Measurements from ENCODE around the gene PLEKHA4.
A peak's percentile ranks its signal among the peaks of the same experiment; 100 is the strongest.
"Not testable (repeated sequence)": the region's sequence is repeated elsewhere in the genome, so short reads cannot be mapped to it uniquely, and the experiment has no call there.

PLEKHA4 gene

GRCh38 chr19:48866692-48867091 lies 1.7 kb downstream of the PLEKHA4 start:
- no peak for DNase-seq (ENCODE audit: low spot score)

- DNase-seq (ENCODE audit: low spot score) = no peak
Measured at GRCh38 chr19:48862827-48863226, 5.6 kb downstream of the PLEKHA4 start.

- no peak for DNase-seq (ENCODE audit: low spot score)
Measured at GRCh38 chr19:48861313-48861712, 7.1 kb downstream of the PLEKHA4 start.

GRCh38 chr19:48859711-48860572 lies 8.5 kb downstream of the PLEKHA4 start:
- DNase-seq (ENCODE audit: low spot score) = no peak

- no peak for DNase-seq (ENCODE audit: low spot score)
Measured at GRCh38 chr19:48858984-48859710, 9.3 kb downstream of the PLEKHA4 start.

GRCh38 chr19:48856921-48857320 lies 11.5 kb downstream of the PLEKHA4 start:
- peak; percentile 33 for DNase-seq (ENCODE audit: low spot score)

- no peak for DNase-seq (ENCODE audit: low spot score)
Measured at GRCh38 chr19:48854103-48854502, 14.3 kb downstream of the PLEKHA4 start.

- no peak for DNase-seq (ENCODE audit: low spot score)
Measured at GRCh38 chr19:48853483-48853882, 14.9 kb downstream of the PLEKHA4 start.

GRCh38 chr19:48852292-48852691 lies 16.1 kb downstream of the PLEKHA4 start:
- DNase-seq (ENCODE audit: low spot score) = no peak

- not testable (repeated sequence) for DNase-seq (ENCODE audit: low spot score)
Measured at GRCh38 chr19:48846659-48847058, 21.8 kb downstream of the PLEKHA4 start.

- no peak for DNase-seq (ENCODE audit: low spot score)
Measured at GRCh38 chr19:48845384-48845783, 23.0 kb downstream of the PLEKHA4 start.

- DNase-seq (ENCODE audit: low spot score) = peak; percentile 46
Measured at GRCh38 chr19:48844472-48844871, 23.9 kb downstream of the PLEKHA4 start.

GRCh38 chr19:48842789-48843162 lies 25.6 kb downstream of the PLEKHA4 start:
- DNase-seq (ENCODE audit: low spot score) = peak; percentile 63

GRCh38 chr19:48841571-48841970 lies 26.8 kb downstream of the PLEKHA4 start:
- no peak for DNase-seq (ENCODE audit: low spot score)

- DNase-seq (ENCODE audit: low spot score) = no peak
Measured at GRCh38 chr19:48841047-48841446, 27.4 kb downstream of the PLEKHA4 start.

- no peak for DNase-seq (ENCODE audit: low spot score)
Measured at GRCh38 chr19:48837687-48838086, 30.7 kb downstream of the PLEKHA4 start.

- peak; percentile 97 for DNase-seq (ENCODE audit: low spot score)
Measured at GRCh38 chr19:48837051-48837524, 31.3 kb downstream of the PLEKHA4 start.

- peak; percentile 34 for DNase-seq (ENCODE audit: low spot score)
Measured at GRCh38 chr19:48836089-48837017, 32.1 kb downstream of the PLEKHA4 start, which contains the start of gene HSD17B14. TSS of gene HSD17B14 (minus strand) at chr19:48836491. CDS start at chr19:48836411, 80 bp downstream.

- DNase-seq (ENCODE audit: low spot score) = peak; percentile 88
Measured at GRCh38 chr19:48835734-48836088, 32.7 kb downstream of the PLEKHA4 start.

GRCh38 chr19:48833977-48834376 lies 34.4 kb downstream of the PLEKHA4 start:
- no peak for DNase-seq (ENCODE audit: low spot score)

GRCh38 chr19:48833049-48833448 lies 35.4 kb downstream of the PLEKHA4 start:
- DNase-seq (ENCODE audit: low spot score) = no peak

- no peak for DNase-seq (ENCODE audit: low spot score)
Measured at GRCh38 chr19:48830965-48831364, 37.5 kb downstream of the PLEKHA4 start.

Data from AG20443 (cell line).